ENCODE data around the gene PLEKHM3. TPM values are rescaled to one million over a fixed set of nuclear protein-coding genes. Genes with fewer than 3 reads are reported as not detected.

PLEKHM3 gene
- total RNA-seq, 1 experiment from 2014 or later: 25.8 TPM

GRCh38 chr2:207873794-207874193 is 151.5 kb downstream of the PLEKHM3 start:
- peak; percentile 48 for DNase-seq (ENCODE audit: low spot score)
- in situ Hi-C loops (cut with HindIII; ENCODE audit: low sequenced_read_pairs): no loop called here

- in situ Hi-C loops (cut with HindIII; ENCODE audit: low sequenced_read_pairs): no loop called here
- peak; percentile 42 for DNase-seq (ENCODE audit: low spot score)
Observed at GRCh38 chr2:207871911-207872310, 153.4 kb downstream of the PLEKHM3 start.

- DNase-seq (ENCODE audit: low spot score): no peak
- in situ Hi-C loops (cut with HindIII; ENCODE audit: low sequenced_read_pairs): no loop called here
Observed at GRCh38 chr2:207871506-207871905, 153.8 kb downstream of the PLEKHM3 start.

- no peak for DNase-seq (ENCODE audit: low spot score)
- in situ Hi-C loops (cut with HindIII; ENCODE audit: low sequenced_read_pairs): no loop called here
Observed at GRCh38 chr2:207870814-207871213, 154.5 kb downstream of the PLEKHM3 start.

- in situ Hi-C loops (cut with HindIII; ENCODE audit: low sequenced_read_pairs): no loop called here
- DNase-seq (ENCODE audit: low spot score): no peak
Observed at GRCh38 chr2:207869784-207870778, 155.2 kb downstream of the PLEKHM3 start.

- no peak for DNase-seq (ENCODE audit: low spot score)
- in situ Hi-C loops (cut with HindIII; ENCODE audit: low sequenced_read_pairs): no loop called here
Observed at GRCh38 chr2:207868855-207869596, 156.3 kb downstream of the PLEKHM3 start.

- DNase-seq (ENCODE audit: low spot score): no peak
- in situ Hi-C loops (cut with HindIII; ENCODE audit: low sequenced_read_pairs): no loop called here
Observed at GRCh38 chr2:207867905-207868304, 157.4 kb downstream of the PLEKHM3 start.

- in situ Hi-C loops (cut with HindIII; ENCODE audit: low sequenced_read_pairs): no loop called here
- DNase-seq (ENCODE audit: low spot score): no peak
Observed at GRCh38 chr2:207867056-207867455, 158.3 kb downstream of the PLEKHM3 start.

- DNase-seq (ENCODE audit: low spot score): no peak
- in situ Hi-C loops (cut with HindIII; ENCODE audit: low sequenced_read_pairs): no loop called here
Observed at GRCh38 chr2:207865210-207865609, 160.1 kb downstream of the PLEKHM3 start.

GRCh38 chr2:207863345-207863744 is 162.0 kb downstream of the PLEKHM3 start:
- in situ Hi-C loops (cut with HindIII; ENCODE audit: low sequenced_read_pairs): no loop called here
- DNase-seq (ENCODE audit: low spot score): no peak

- no peak for DNase-seq (ENCODE audit: low spot score)
- in situ Hi-C loops (cut with HindIII; ENCODE audit: low sequenced_read_pairs): no loop called here
Observed at GRCh38 chr2:207861789-207862188, 163.5 kb downstream of the PLEKHM3 start.

GRCh38 chr2:207860685-207861084 is 164.6 kb downstream of the PLEKHM3 start:
- DNase-seq (ENCODE audit: low spot score): no peak
- in situ Hi-C loops (cut with HindIII; ENCODE audit: low sequenced_read_pairs): no loop called here

- in situ Hi-C loops (cut with HindIII; ENCODE audit: low sequenced_read_pairs): no loop called here
- no peak for DNase-seq (ENCODE audit: low spot score)
Observed at GRCh38 chr2:207855591-207855990, 169.7 kb downstream of the PLEKHM3 start.

GRCh38 chr2:207854484-207855440 is 170.6 kb downstream of the PLEKHM3 start:
- in situ Hi-C loops (cut with HindIII; ENCODE audit: low sequenced_read_pairs): no loop called here
- no peak for DNase-seq (ENCODE audit: low spot score)

- DNase-seq (ENCODE audit: low spot score): no peak
- in situ Hi-C loops (cut with HindIII; ENCODE audit: low sequenced_read_pairs): no loop called here
Observed at GRCh38 chr2:207852791-207853190, 172.5 kb downstream of the PLEKHM3 start.

GRCh38 chr2:207849443-207849842 is 175.9 kb downstream of the PLEKHM3 start:
- no peak for DNase-seq (ENCODE audit: low spot score)
- in situ Hi-C loops (cut with HindIII; ENCODE audit: low sequenced_read_pairs): no loop called here

GRCh38 chr2:207848545-207848928 is 176.8 kb downstream of the PLEKHM3 start:
- in situ Hi-C loops (cut with HindIII; ENCODE audit: low sequenced_read_pairs): no loop called here
- no peak for DNase-seq (ENCODE audit: low spot score)

- peak; percentile 52 for DNase-seq (ENCODE audit: low spot score)
- in situ Hi-C loops (cut with HindIII; ENCODE audit: low sequenced_read_pairs): no loop called here
Observed at GRCh38 chr2:207847807-207848544, 177.4 kb downstream of the PLEKHM3 start.
